HL-60 (cell line): ENCODE data around the gene TENT5A.

ENCODE experiments used
- CTCF ChIP-seq: IDR thresholded peaks from one replicate; pipeline ENCODE4 v1.5.1; 2011; ENCODE audit warnings: low read length, control low read depth, inconsistent platforms; ENCODE audit not compliant: insufficient read depth
- SPI1 ChIP-seq: IDR thresholded peaks from 2 replicates; pipeline ENCODE4 v1.6.1; 2012; ENCODE audit warnings: low read depth, mild to moderate bottlenecking, borderline replicate concordance

GRCh38 chr6:81761197-81761596 is 8.7 kb upstream of the TENT5A start:
- TF ChIP-seq SPI1: no peak
- TF ChIP-seq CTCF: no peak
